Measurements from ENCODE around the gene ZNF148. TPM values are rescaled to one million over a fixed set of nuclear protein-coding genes. Genes with fewer than 3 reads are reported as not detected.

Gene ZNF148
- total and polyA plus RNA-seq, 7 experiments from 2014 or later: 36.3 to 101 (median 58.6) TPM

GRCh38 chr3:125231895-125232294 is 143.2 kb downstream of the ZNF148 start:
- Histone ChIP-seq H3K27ac (ENCODE audit: low read depth, low read length) (no peak overlapping the region), H3K36me3 (ENCODE audit: control insufficient read depth in 2 of 3, insufficient read depth in 3 of 3, low read length in 3 of 3) (peaks cover 4 to 19% (median 14%) of the 10 kb centered on the region in 3 experiments), H3K27me3 (ENCODE audit: control insufficient read depth in 2 of 2, insufficient read depth in 2 of 2, low read length in 2 of 2) (no peaks in the 10 kb centered on the region), H3K4me3 (ENCODE audit: low read length) (no peak overlapping the region), H3K4me1 (ENCODE audit: control insufficient read depth in 2 of 2, insufficient read depth in 2 of 2, low read length in 2 of 2) (no peaks in the 10 kb centered on the region), H3K9me3 (ENCODE audit: control insufficient read depth in 2 of 3, low read length in 3 of 3) (no peaks in the 10 kb centered on the region)
- Mint-ChIP-seq H3K27me3 (no peaks in the 10 kb centered on the region), H3K27ac (no peak overlapping the region), H3K4me3 (no peak overlapping the region), H3K36me3 (peaks cover 12 to 50% (median 36%) of the 10 kb centered on the region in 5 donors), H3K9me3 (peaks cover 0 to 8% (median 2%) of the 10 kb centered on the region in 11 donors), H3K4me1 (peaks cover 0 to 5% (median 2%) of the 10 kb centered on the region in 7 donors)
- ATAC-seq (no peak), DNase-seq (no peak)
- ChIA-PET POLR2A (no interaction called here), CTCF (no interaction called here)
- intact Hi-C loops (cut with micrococcal nuclease): no loop called here

GRCh38 chr3:125229707-125230106 is 145.4 kb downstream of the ZNF148 start:
- Histone ChIP-seq H3K27ac (ENCODE audit: low read depth, low read length) (no peak overlapping the region), H3K4me1 (ENCODE audit: control insufficient read depth in 2 of 2, insufficient read depth in 2 of 2, low read length in 2 of 2) (no peaks in the 10 kb centered on the region), H3K9me3 (ENCODE audit: control insufficient read depth in 2 of 3, low read length in 3 of 3) (no peaks in the 10 kb centered on the region), H3K36me3 (ENCODE audit: control insufficient read depth in 2 of 3, insufficient read depth in 3 of 3, low read length in 3 of 3) (peaks cover 4 to 15% (median 14%) of the 10 kb centered on the region in 3 experiments), H3K27me3 (ENCODE audit: control insufficient read depth in 2 of 2, insufficient read depth in 2 of 2, low read length in 2 of 2) (no peaks in the 10 kb centered on the region), H3K4me3 (ENCODE audit: low read length) (no peak overlapping the region)
- Mint-ChIP-seq H3K9me3 (no peaks in the 10 kb centered on the region), H3K4me1 (peaks cover 0 to 2% (median 0%) of the 10 kb centered on the region in 7 donors), H3K27ac (peak overlapping the region in 1 of 9 donors; percentile 62), H3K36me3 (peaks cover 4 to 33% (median 20%) of the 10 kb centered on the region in 5 donors), H3K4me3 (no peak overlapping the region), H3K27me3 (no peaks in the 10 kb centered on the region)
- DNase-seq: no peak
- POLR2A ChIA-PET: no interaction called here
- intact Hi-C loops (cut with micrococcal nuclease): loop anchor here in 1 of 2 donors (10.0 kb wide), 1 partner anchor 355 kb away; no protein-coding TSS in a partner anchor
- ATAC-seq: no peak
- CTCF ChIA-PET: no interaction called here

- intact Hi-C loops (cut with micrococcal nuclease): loop anchor here in 1 of 2 donors (10.0 kb wide), 1 partner anchor 356 kb away; no protein-coding TSS in a partner anchor
- H3K27me3 ChIP-seq (ENCODE audit: control insufficient read depth in 2 of 2, insufficient read depth in 2 of 2, low read length in 2 of 2): no peaks in the 10 kb centered on the region
- CTCF ChIA-PET: no interaction called here
- no peaks in the 10 kb centered on the region for H3K9me3 Mint-ChIP-seq
- no peaks in the 10 kb centered on the region for H3K9me3 ChIP-seq (ENCODE audit: control insufficient read depth in 2 of 3, low read length in 3 of 3)
- H3K4me3 Mint-ChIP-seq: no peak overlapping the region
- no peak overlapping the region for H3K4me3 ChIP-seq (ENCODE audit: low read length)
- no peak overlapping the region for H3K27ac Mint-ChIP-seq
- H3K36me3 ChIP-seq (ENCODE audit: control insufficient read depth in 2 of 3, insufficient read depth in 3 of 3, low read length in 3 of 3): peaks cover 4 to 15% (median 14%) of the 10 kb centered on the region in 3 experiments
- no peaks in the 10 kb centered on the region for H3K27me3 Mint-ChIP-seq
- peaks cover 0 to 2% (median 0%) of the 10 kb centered on the region in 7 donors for H3K4me1 Mint-ChIP-seq
- ATAC-seq (no peak), DNase-seq (no peak)
- no peaks in the 10 kb centered on the region for H3K4me1 ChIP-seq (ENCODE audit: control insufficient read depth in 2 of 2, insufficient read depth in 2 of 2, low read length in 2 of 2)
- peaks cover 4 to 32% (median 20%) of the 10 kb centered on the region in 5 donors for H3K36me3 Mint-ChIP-seq
- POLR2A ChIA-PET: no interaction called here
- H3K27ac ChIP-seq (ENCODE audit: low read depth, low read length): no peak overlapping the region
Measured at GRCh38 chr3:125229168-125229567, 146.0 kb downstream of the ZNF148 start.

GRCh38 chr3:125221831-125222230 is 153.3 kb downstream of the ZNF148 start:
- Mint-ChIP-seq H3K9me3 (peaks cover 0 to 2% (median 0%) of the 10 kb centered on the region in 11 donors), H3K27ac (peak overlapping the region in 2 of 9 donors; percentile 48 to 74), H3K4me1 (peaks cover 0 to 17% (median 8%) of the 10 kb centered on the region in 7 donors), H3K27me3 (no peaks in the 10 kb centered on the region), H3K36me3 (no peaks in the 10 kb centered on the region), H3K4me3 (no peak overlapping the region)
- H3K4me1 ChIP-seq (ENCODE audit: control insufficient read depth in 2 of 2, insufficient read depth in 2 of 2, low read length in 2 of 2): no peaks in the 10 kb centered on the region
- H3K9me3 ChIP-seq (ENCODE audit: control insufficient read depth in 2 of 3, low read length in 3 of 3): no peaks in the 10 kb centered on the region
- H3K27me3 ChIP-seq (ENCODE audit: control insufficient read depth in 2 of 2, insufficient read depth in 2 of 2, low read length in 2 of 2): no peaks in the 10 kb centered on the region
- H3K4me3 ChIP-seq (ENCODE audit: low read length): no peak overlapping the region
- ChIA-PET POLR2A (no interaction called here), CTCF (no interaction called here)
- intact Hi-C loops (cut with micrococcal nuclease): loop anchor here in 1 of 2 donors (10.0 kb wide), 1 partner anchor 363 kb away; no protein-coding TSS in a partner anchor
- H3K36me3 ChIP-seq (ENCODE audit: control insufficient read depth in 2 of 3, insufficient read depth in 3 of 3, low read length in 3 of 3): no peaks in the 10 kb centered on the region
- no peak overlapping the region for H3K27ac ChIP-seq (ENCODE audit: low read depth, low read length)
- DNase-seq (no peak), ATAC-seq (no peak)

- H3K9me3 ChIP-seq (ENCODE audit: control insufficient read depth in 2 of 3, low read length in 3 of 3): no peaks in the 10 kb centered on the region
- no peaks in the 10 kb centered on the region for H3K4me1 ChIP-seq (ENCODE audit: control insufficient read depth in 2 of 2, insufficient read depth in 2 of 2, low read length in 2 of 2)
- POLR2A ChIA-PET: no interaction called here
- no peak overlapping the region for H3K4me3 Mint-ChIP-seq
- no peaks in the 10 kb centered on the region for H3K27me3 ChIP-seq (ENCODE audit: control insufficient read depth in 2 of 2, insufficient read depth in 2 of 2, low read length in 2 of 2)
- peak; percentile 38 for ATAC-seq
- H3K27ac ChIP-seq (ENCODE audit: low read depth, low read length): no peak overlapping the region
- no peak overlapping the region for H3K27ac Mint-ChIP-seq
- no peaks in the 10 kb centered on the region for H3K27me3 Mint-ChIP-seq
- peaks cover 0 to 2% (median 0%) of the 10 kb centered on the region in 11 donors for H3K9me3 Mint-ChIP-seq
- intact Hi-C loops (cut with micrococcal nuclease): loop anchor here in 1 of 2 donors (10.0 kb wide), 1 partner anchor 364 kb away; no protein-coding TSS in a partner anchor
- no peak for DNase-seq
- H3K36me3 Mint-ChIP-seq: no peaks in the 10 kb centered on the region
- no peaks in the 10 kb centered on the region for H3K36me3 ChIP-seq (ENCODE audit: control insufficient read depth in 2 of 3, insufficient read depth in 3 of 3, low read length in 3 of 3)
- H3K4me1 Mint-ChIP-seq: peaks cover 0 to 17% (median 8%) of the 10 kb centered on the region in 7 donors
- CTCF ChIA-PET: no interaction called here
- H3K4me3 ChIP-seq (ENCODE audit: low read length): no peak overlapping the region
Measured at GRCh38 chr3:125220727-125221429, 154.2 kb downstream of the ZNF148 start.

GRCh38 chr3:125220183-125220582 is 154.9 kb downstream of the ZNF148 start:
- Mint-ChIP-seq H3K36me3 (no peaks in the 10 kb centered on the region), H3K4me3 (no peak overlapping the region), H3K27ac (peak overlapping the region in 1 of 9 donors; percentile 27), H3K4me1 (peaks cover 0 to 17% (median 8%) of the 10 kb centered on the region in 7 donors), H3K27me3 (no peaks in the 10 kb centered on the region), H3K9me3 (peaks cover 0 to 2% (median 0%) of the 10 kb centered on the region in 11 donors)
- H3K4me1 ChIP-seq (ENCODE audit: control insufficient read depth in 2 of 2, insufficient read depth in 2 of 2, low read length in 2 of 2): no peaks in the 10 kb centered on the region
- H3K9me3 ChIP-seq (ENCODE audit: control insufficient read depth in 2 of 3, low read length in 3 of 3): no peaks in the 10 kb centered on the region
- H3K27ac ChIP-seq (ENCODE audit: low read depth, low read length): no peak overlapping the region
- intact Hi-C loops (cut with micrococcal nuclease): loop anchor here in 1 of 2 donors (10.0 kb wide), 1 partner anchor 365 kb away; no protein-coding TSS in a partner anchor
- DNase-seq (no peak), ATAC-seq (no peak)
- H3K36me3 ChIP-seq (ENCODE audit: control insufficient read depth in 2 of 3, insufficient read depth in 3 of 3, low read length in 3 of 3): no peaks in the 10 kb centered on the region
- ChIA-PET POLR2A (no interaction called here), CTCF (no interaction called here)
- no peaks in the 10 kb centered on the region for H3K27me3 ChIP-seq (ENCODE audit: control insufficient read depth in 2 of 2, insufficient read depth in 2 of 2, low read length in 2 of 2)
- no peak overlapping the region for H3K4me3 ChIP-seq (ENCODE audit: low read length)

Measured in naive thymus-derived CD4-positive, alpha-beta T cell (primary cell).